Measurements from ENCODE around the gene M6PR.

GRCh38 chr12:8956772-8957171 is 7.3 kb upstream of the M6PR start:
- no peak for TF ChIP-seq ZNF761 (CRISPR knock-in tag; conservative IDR thresholded peaks at IDR 0.05)
- TF ChIP-seq TAF1 (CRISPR knock-in tag; IDR thresholded peaks at IDR 0.05) = no peak
- TF ChIP-seq POLR2AphosphoS5 (IDR thresholded peaks at IDR 0.05; ENCODE audit: low read depth, low read length) = no peak
- TF ChIP-seq, protein P1, sequence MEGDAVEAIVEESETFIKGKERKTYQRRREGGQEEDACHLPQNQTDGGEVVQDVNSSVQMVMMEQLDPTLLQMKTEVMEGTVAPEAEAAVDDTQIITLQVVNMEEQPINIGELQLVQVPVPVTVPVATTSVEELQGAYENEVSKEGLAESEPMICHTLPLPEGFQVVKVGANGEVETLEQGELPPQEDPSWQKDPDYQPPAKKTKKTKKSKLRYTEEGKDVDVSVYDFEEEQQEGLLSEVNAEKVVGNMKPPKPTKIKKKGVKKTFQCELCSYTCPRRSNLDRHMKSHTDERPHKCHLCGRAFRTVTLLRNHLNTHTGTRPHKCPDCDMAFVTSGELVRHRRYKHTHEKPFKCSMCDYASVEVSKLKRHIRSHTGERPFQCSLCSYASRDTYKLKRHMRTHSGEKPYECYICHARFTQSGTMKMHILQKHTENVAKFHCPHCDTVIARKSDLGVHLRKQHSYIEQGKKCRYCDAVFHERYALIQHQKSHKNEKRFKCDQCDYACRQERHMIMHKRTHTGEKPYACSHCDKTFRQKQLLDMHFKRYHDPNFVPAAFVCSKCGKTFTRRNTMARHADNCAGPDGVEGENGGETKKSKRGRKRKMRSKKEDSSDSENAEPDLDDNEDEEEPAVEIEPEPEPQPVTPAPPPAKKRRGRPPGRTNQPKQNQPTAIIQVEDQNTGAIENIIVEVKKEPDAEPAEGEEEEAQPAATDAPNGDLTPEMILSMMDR (CRISPR knock-in tag; IDR thresholded peaks at IDR 0.05) = no peak
- TF ChIP-seq, protein P2, sequence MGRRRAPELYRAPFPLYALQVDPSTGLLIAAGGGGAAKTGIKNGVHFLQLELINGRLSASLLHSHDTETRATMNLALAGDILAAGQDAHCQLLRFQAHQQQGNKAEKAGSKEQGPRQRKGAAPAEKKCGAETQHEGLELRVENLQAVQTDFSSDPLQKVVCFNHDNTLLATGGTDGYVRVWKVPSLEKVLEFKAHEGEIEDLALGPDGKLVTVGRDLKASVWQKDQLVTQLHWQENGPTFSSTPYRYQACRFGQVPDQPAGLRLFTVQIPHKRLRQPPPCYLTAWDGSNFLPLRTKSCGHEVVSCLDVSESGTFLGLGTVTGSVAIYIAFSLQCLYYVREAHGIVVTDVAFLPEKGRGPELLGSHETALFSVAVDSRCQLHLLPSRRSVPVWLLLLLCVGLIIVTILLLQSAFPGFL (CRISPR knock-in tag; IDR thresholded peaks at IDR 0.05) = no peak
- no peak for TF ChIP-seq ZNF234 (CRISPR knock-in tag; conservative IDR thresholded peaks at IDR 0.05)
- no peak for TF ChIP-seq ZNF619 (CRISPR knock-in tag; IDR thresholded peaks at IDR 0.05)

Measured in HepG2 (cell line).